Measurements from ENCODE around the gene ANKMY1. TPM values are rescaled to one million over a fixed set of nuclear protein-coding genes. Genes with fewer than 3 reads are reported as not detected.

The ANKMY1 gene
- total and polyA plus RNA-seq, 4 donors = 9.3 to 34.8 (median 14.8) TPM

DNA sequence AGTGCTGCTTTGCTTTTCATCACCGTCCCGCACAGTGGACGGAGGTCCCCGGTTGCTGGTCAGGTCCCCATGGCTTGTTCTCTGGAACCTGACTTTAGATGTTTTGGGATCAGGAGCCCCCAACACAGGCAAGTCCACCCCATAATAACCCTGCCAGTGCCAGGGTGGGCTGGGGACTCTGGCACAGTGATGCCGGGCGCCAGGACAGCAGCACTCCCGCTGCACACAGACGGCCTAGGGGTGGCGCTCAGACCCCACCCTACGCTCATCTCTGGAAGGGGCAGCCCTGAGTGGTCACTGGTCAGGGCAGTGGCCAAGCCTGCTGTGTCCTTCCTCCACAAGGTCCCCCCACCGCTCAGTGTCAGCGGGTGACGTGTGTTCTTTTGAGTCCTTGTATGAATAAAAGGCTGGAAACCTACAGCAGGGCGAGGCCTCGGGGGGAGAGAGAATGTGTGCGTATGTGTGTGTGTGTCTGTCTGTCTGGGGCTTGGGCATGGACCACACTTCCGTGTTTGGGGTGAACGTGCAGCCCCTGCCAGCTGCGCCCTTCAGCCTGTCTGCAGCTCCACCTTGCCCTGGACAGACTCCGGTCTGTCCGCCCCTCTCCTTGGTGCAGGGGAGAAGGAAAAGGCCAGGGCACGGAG lies 90.0 kb downstream of the ANKMY1 start:
- H3K9me3 ChIP-seq (ENCODE audit: control insufficient read depth in 4 of 4, insufficient read depth in 3 of 4, low read length in 3 of 4) = peaks cover 0 to 5% (median 0%) of the 10 kb centered on the region in 4 donors
- peaks cover 0 to 7% (median 0%) of the 10 kb centered on the region in 5 donors for H3K4me1 ChIP-seq (ENCODE audit: control insufficient read depth in 5 of 5, insufficient read depth in 5 of 5, low read length in 5 of 5)
- H3K27me3 ChIP-seq (ENCODE audit: control insufficient read depth in 3 of 3, insufficient read depth in 3 of 3, low read length in 2 of 3) = no peaks in the 10 kb centered on the region
- DNase-seq (peak in 1 of 3 donors; percentile 11), ATAC-seq (ENCODE audit: insufficient read depth, low FRiP score) (no peak)
- H3K27ac ChIP-seq (ENCODE audit: low read depth in 1 of 2, low read length in 1 of 2) = no peak overlapping the region
- TF ChIP-seq, protein P1, sequence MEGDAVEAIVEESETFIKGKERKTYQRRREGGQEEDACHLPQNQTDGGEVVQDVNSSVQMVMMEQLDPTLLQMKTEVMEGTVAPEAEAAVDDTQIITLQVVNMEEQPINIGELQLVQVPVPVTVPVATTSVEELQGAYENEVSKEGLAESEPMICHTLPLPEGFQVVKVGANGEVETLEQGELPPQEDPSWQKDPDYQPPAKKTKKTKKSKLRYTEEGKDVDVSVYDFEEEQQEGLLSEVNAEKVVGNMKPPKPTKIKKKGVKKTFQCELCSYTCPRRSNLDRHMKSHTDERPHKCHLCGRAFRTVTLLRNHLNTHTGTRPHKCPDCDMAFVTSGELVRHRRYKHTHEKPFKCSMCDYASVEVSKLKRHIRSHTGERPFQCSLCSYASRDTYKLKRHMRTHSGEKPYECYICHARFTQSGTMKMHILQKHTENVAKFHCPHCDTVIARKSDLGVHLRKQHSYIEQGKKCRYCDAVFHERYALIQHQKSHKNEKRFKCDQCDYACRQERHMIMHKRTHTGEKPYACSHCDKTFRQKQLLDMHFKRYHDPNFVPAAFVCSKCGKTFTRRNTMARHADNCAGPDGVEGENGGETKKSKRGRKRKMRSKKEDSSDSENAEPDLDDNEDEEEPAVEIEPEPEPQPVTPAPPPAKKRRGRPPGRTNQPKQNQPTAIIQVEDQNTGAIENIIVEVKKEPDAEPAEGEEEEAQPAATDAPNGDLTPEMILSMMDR (IDR thresholded peaks at IDR 0.05; ENCODE audit: control extremely low read depth, extremely low read depth) = no peak
- peaks cover 0 to 18% (median 6%) of the 10 kb centered on the region in 4 donors for H3K36me3 ChIP-seq (ENCODE audit: control insufficient read depth in 4 of 4, insufficient read depth in 4 of 4, low read length in 4 of 4)
- 90 to 91% methylated on average over 22 of the region's 22 CpGs for WGBS, 2 donors
- no peak overlapping the region for H3K4me3 ChIP-seq
- H3K9ac ChIP-seq (ENCODE audit: insufficient read depth in 1 of 2, low read length in 2 of 2) = no peak overlapping the region

DNA sequence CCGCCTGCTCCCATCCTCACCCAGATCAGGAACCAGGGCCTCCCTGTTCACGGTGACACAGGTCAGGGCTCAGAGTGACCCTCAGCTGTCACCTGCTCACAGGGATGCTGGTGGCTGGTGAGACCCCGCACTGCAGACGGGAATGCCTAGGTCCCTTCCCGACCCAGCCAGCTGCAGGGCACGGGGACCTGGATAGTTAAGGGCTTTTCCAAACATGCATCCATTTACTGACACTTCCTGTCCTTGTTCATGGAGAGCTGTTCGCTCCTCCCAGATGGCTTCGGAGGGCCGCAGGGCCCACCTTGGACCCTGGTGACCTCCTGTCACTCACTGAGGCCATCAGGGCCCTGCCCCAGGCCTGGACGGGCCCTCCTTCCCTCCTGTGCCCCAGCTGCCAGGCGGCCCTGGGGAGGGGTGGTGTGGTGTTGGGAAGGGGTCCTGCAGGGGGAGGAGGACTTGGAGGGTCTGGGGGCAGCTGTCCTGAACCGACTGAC lies 90.6 kb downstream of the ANKMY1 start:
- Histone ChIP-seq H3K9me3 (ENCODE audit: control insufficient read depth in 4 of 4, insufficient read depth in 3 of 4, low read length in 3 of 4) (peaks cover 0 to 2% (median 0%) of the 10 kb centered on the region in 4 donors), H3K9ac (ENCODE audit: insufficient read depth in 1 of 2, low read length in 2 of 2) (no peak overlapping the region), H3K4me1 (ENCODE audit: control insufficient read depth in 5 of 5, insufficient read depth in 5 of 5, low read length in 5 of 5) (peaks cover 0 to 7% (median 0%) of the 10 kb centered on the region in 5 donors), H3K27ac (ENCODE audit: low read depth in 1 of 2, low read length in 1 of 2) (no peak overlapping the region), H3K36me3 (ENCODE audit: control insufficient read depth in 4 of 4, insufficient read depth in 4 of 4, low read length in 4 of 4) (peaks cover 0 to 18% (median 6%) of the 10 kb centered on the region in 4 donors), H3K27me3 (ENCODE audit: control insufficient read depth in 3 of 3, insufficient read depth in 3 of 3, low read length in 2 of 3) (no peaks in the 10 kb centered on the region), H3K4me3 (no peak overlapping the region)
- WGBS, 2 donors = 78 to 79% methylated on average over 11 to 12 of the region's 12 CpGs
- no peak for DNase-seq
- TF ChIP-seq, protein P1 (IDR thresholded peaks at IDR 0.05; ENCODE audit: control extremely low read depth, extremely low read depth) = no peak
- no peak for ATAC-seq (ENCODE audit: insufficient read depth, low FRiP score)

DNA sequence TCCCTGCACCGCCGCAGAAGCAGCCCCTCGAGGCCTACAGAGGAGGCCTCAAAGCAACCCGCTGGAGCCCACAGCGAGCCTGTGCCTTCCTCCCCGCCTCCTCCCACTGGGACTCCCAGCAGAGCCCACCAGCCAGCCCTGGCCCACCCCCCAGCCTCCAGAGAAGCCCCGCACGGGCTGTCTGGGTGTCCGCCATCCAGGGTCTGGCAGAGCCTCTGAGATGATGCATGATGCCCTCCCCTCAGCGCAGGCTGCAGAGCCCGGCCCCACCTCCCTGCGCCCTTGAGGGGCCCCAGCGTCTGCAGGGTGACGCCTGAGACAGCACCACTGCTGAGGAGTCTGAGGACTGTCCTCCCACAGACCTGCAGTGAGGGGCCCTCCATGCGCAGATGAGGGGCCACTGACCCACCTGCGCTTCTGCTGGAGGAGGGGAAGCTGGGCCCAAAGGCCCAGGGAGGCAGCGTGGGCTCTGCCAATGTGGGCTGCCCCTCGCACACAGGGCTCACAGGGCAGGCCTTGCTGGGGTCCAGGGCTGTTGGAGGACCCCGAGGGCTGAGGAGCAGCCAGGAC lies 91.1 kb downstream of the ANKMY1 start:
- Histone ChIP-seq H3K36me3 (ENCODE audit: control insufficient read depth in 4 of 4, insufficient read depth in 4 of 4, low read length in 4 of 4) (peaks cover 0 to 18% (median 6%) of the 10 kb centered on the region in 4 donors), H3K4me3 (no peak overlapping the region), H3K9me3 (ENCODE audit: control insufficient read depth in 4 of 4, insufficient read depth in 3 of 4, low read length in 3 of 4) (no peaks in the 10 kb centered on the region), H3K9ac (ENCODE audit: insufficient read depth in 1 of 2, low read length in 2 of 2) (no peak overlapping the region), H3K4me1 (ENCODE audit: control insufficient read depth in 5 of 5, insufficient read depth in 5 of 5, low read length in 5 of 5) (peaks cover 0 to 7% (median 0%) of the 10 kb centered on the region in 5 donors), H3K27me3 (ENCODE audit: control insufficient read depth in 3 of 3, insufficient read depth in 3 of 3, low read length in 2 of 3) (no peaks in the 10 kb centered on the region), H3K27ac (ENCODE audit: low read depth in 1 of 2, low read length in 1 of 2) (no peak overlapping the region)
- 88 to 89% methylated on average over 19 of the region's 19 CpGs for WGBS, 2 donors
- ATAC-seq (ENCODE audit: insufficient read depth, low FRiP score) = no peak
- TF ChIP-seq, protein P1 (IDR thresholded peaks at IDR 0.05; ENCODE audit: control extremely low read depth, extremely low read depth) = no peak
- peak in 1 of 3 donors; percentile 10 for DNase-seq
